ENCODE measurements around the gene RBM20.

DNA sequence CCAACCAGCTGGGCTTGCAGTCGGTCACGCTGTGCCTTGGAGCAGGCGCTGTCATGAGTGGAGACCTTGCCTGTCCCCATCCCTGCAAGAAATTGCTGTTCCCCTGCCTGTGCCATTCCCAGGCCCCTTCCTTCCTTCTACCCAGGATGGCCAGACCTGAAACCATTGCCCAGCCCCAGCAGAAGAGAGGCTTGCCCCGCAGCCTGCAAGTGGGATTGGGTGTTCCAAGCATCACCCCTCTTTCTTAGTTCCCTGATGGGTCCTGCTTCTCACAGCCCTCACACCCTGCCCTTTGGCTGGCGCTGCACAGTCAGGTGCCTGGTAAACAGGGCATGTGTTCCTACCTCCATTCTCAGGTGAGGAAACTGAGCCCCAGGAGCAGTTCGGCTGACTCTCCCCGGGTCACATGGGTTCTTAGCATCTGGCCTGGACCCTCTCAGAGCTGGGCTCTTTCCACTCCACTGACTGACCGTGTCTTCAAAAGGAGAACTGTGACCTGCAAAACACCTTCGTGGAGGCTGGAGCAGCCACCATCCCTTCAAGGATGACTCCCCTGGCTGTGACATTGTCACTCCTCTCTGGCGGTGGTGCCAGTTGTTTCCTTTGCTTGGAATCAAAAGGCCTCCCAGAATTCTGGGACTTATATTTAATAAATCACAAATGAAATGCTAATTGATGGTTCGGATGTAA is 185.7 kb downstream of the RBM20 start:
- TF ChIP-seq POLR2A (IDR thresholded peaks at IDR 0.05; ENCODE audit: low read length), result no peak
- TF ChIP-seq JUN (IDR thresholded peaks at IDR 0.05), result no peak
- TF ChIP-seq, protein P1, sequence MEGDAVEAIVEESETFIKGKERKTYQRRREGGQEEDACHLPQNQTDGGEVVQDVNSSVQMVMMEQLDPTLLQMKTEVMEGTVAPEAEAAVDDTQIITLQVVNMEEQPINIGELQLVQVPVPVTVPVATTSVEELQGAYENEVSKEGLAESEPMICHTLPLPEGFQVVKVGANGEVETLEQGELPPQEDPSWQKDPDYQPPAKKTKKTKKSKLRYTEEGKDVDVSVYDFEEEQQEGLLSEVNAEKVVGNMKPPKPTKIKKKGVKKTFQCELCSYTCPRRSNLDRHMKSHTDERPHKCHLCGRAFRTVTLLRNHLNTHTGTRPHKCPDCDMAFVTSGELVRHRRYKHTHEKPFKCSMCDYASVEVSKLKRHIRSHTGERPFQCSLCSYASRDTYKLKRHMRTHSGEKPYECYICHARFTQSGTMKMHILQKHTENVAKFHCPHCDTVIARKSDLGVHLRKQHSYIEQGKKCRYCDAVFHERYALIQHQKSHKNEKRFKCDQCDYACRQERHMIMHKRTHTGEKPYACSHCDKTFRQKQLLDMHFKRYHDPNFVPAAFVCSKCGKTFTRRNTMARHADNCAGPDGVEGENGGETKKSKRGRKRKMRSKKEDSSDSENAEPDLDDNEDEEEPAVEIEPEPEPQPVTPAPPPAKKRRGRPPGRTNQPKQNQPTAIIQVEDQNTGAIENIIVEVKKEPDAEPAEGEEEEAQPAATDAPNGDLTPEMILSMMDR (IDR thresholded peaks at IDR 0.05), result no peak
- TF ChIP-seq, protein P2, sequence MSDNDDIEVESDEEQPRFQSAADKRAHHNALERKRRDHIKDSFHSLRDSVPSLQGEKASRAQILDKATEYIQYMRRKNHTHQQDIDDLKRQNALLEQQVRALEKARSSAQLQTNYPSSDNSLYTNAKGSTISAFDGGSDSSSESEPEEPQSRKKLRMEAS (IDR thresholded peaks at IDR 0.05), result no peak
- TF ChIP-seq JUNB (IDR thresholded peaks at IDR 0.05), result no peak
- TF ChIP-seq MYC (IDR thresholded peaks at IDR 0.05; ENCODE audit: borderline replicate concordance, low read length), result no peak
- no peak for TF ChIP-seq RARB (CRISPR knock-in tag; IDR thresholded peaks at IDR 0.05)
- TF ChIP-seq HDAC2 (IDR thresholded peaks at IDR 0.05), result no peak
- TF ChIP-seq RCOR1 (IDR thresholded peaks at IDR 0.05; ENCODE audit: low read depth, low read length), result no peak
- TF ChIP-seq CBX2 (IDR thresholded peaks at IDR 0.05; ENCODE audit: borderline replicate concordance, low read depth), result no peak
- TF ChIP-seq CHD2 (IDR thresholded peaks at IDR 0.05; ENCODE audit: low read length, partially characterized antibody), result no peak
- TF ChIP-seq, protein P3, sequence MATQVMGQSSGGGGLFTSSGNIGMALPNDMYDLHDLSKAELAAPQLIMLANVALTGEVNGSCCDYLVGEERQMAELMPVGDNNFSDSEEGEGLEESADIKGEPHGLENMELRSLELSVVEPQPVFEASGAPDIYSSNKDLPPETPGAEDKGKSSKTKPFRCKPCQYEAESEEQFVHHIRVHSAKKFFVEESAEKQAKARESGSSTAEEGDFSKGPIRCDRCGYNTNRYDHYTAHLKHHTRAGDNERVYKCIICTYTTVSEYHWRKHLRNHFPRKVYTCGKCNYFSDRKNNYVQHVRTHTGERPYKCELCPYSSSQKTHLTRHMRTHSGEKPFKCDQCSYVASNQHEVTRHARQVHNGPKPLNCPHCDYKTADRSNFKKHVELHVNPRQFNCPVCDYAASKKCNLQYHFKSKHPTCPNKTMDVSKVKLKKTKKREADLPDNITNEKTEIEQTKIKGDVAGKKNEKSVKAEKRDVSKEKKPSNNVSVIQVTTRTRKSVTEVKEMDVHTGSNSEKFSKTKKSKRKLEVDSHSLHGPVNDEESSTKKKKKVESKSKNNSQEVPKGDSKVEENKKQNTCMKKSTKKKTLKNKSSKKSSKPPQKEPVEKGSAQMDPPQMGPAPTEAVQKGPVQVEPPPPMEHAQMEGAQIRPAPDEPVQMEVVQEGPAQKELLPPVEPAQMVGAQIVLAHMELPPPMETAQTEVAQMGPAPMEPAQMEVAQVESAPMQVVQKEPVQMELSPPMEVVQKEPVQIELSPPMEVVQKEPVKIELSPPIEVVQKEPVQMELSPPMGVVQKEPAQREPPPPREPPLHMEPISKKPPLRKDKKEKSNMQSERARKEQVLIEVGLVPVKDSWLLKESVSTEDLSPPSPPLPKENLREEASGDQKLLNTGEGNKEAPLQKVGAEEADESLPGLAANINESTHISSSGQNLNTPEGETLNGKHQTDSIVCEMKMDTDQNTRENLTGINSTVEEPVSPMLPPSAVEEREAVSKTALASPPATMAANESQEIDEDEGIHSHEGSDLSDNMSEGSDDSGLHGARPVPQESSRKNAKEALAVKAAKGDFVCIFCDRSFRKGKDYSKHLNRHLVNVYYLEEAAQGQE (IDR thresholded peaks at IDR 0.05), result no peak
- TF ChIP-seq, protein P4, sequence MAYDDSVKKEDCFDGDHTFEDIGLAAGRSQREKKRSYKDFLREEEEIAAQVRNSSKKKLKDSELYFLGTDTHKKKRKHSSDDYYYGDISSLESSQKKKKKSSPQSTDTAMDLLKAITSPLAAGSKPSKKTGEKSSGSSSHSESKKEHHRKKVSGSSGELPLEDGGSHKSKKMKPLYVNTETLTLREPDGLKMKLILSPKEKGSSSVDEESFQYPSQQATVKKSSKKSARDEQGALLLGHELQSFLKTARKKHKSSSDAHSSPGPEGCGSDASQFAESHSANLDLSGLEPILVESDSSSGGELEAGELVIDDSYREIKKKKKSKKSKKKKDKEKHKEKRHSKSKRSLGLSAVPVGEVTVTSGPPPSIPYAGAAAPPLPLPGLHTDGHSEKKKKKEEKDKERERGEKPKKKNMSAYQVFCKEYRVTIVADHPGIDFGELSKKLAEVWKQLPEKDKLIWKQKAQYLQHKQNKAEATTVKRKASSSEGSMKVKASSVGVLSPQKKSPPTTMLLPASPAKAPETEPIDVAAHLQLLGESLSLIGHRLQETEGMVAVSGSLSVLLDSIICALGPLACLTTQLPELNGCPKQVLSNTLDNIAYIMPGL (CRISPR knock-in tag; IDR thresholded peaks at IDR 0.05; ENCODE audit: borderline replicate concordance), result no peak

Data from A549 (cell line).